ENCODE measurements around the gene OAS3. TPM values are rescaled to one million over a fixed set of nuclear protein-coding genes. Genes with fewer than 3 reads are reported as not detected.
"Not testable (repeated sequence)": the region's sequence is repeated elsewhere in the genome, so short reads cannot be mapped to it uniquely, and the experiment has no call there.

Gene OAS3
- total RNA-seq, 1 donor from 2014 or later, result 34.7 TPM

- not testable (repeated sequence) for DNase-seq (ENCODE audit: low spot score)
Observed at GRCh38 chr12:112957125-112957524, 18.9 kb downstream of the OAS3 start.

DNA sequence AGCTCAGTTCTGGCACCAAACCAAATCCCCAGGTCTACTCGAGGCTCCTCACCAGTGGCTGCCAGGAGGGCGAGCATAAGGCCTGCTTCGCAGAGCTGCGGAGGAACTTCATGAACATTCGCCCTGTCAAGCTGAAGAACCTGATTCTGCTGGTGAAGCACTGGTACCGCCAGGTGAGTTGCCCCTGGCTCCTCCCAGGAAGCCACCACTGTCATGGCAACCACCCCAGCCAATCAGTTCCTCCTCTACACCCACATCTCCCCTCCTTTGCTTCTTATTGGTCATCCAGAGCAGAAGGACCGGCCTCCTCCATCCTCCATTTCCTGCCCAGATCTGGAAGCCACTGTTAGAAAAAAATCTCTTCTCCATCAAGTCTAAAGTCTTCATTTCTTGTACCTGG, 22.8 kb downstream of the OAS3 start:
- DNase-seq (ENCODE audit: low spot score), result peak; percentile 59

GRCh38 chr12:112961536-112961935, 23.3 kb downstream of the OAS3 start:
- no peak for DNase-seq (ENCODE audit: low spot score)

GRCh38 chr12:112962561-112962960, 24.3 kb downstream of the OAS3 start:
- peak; percentile 60 for DNase-seq (ENCODE audit: low spot score)

DNA sequence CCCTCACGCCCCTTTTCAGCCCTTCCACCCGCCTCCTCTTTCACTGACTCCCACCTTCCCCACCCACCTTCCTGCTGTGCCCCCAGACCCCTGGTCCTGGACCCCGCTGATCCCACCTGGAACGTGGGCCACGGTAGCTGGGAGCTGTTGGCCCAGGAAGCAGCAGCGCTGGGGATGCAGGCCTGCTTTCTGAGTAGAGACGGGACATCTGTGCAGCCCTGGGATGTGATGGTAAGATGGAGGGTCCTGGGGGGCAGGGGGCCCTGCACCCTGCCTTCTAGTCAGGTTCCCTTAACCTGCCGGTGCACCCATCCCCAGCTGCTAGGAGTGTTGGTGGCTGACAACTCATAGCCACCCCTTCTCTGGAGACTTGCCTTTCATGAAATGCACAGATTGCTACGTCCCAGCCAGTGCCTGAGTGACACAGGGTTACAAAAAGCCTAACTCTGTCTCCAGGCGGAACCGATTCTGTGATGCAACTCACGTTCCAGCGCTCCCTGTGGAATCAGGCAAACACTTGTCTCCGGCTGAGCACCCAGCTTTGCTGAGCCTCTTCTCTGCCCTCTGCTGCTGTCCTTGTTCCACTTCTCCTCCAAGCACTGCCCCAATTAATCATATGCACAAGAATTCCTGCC, 25.1 kb downstream of the OAS3 start:
- peak; percentile 57 for DNase-seq (ENCODE audit: low spot score)

GRCh38 chr12:112964067-112964670, 25.9 kb downstream of the OAS3 start:
- DNase-seq (ENCODE audit: low spot score), result peak; percentile 43

- DNase-seq (ENCODE audit: low spot score), result peak; percentile 73
Observed at GRCh38 chr12:112964915-112965314, 26.6 kb downstream of the OAS3 start.

GRCh38 chr12:112965643-112966042, 27.4 kb downstream of the OAS3 start:
- DNase-seq (ENCODE audit: low spot score), result peak; percentile 71

DNA sequence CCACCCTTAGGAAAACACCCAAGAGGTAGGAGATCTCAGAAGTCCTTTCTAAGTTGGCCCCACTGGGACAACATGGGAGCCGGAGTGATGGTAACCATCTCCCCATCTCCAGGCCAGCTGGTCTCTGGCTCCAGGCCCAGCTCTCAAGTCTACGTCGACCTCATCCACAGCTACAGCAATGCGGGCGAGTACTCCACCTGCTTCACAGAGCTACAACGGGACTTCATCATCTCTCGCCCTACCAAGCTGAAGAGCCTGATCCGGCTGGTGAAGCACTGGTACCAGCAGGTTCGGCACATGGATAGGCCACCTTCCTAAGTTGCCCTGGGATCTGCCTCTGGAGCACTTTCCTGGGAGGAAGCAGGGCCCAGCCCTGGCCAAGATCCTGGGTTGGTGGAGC, 29.0 kb downstream of the OAS3 start:
- peak; percentile 77 for DNase-seq (ENCODE audit: low spot score)

GRCh38 chr12:112967858-112968257, 29.6 kb downstream of the OAS3 start:
- DNase-seq (ENCODE audit: low spot score), result peak; percentile 73

GRCh38 chr12:112969547-112970306, 31.5 kb downstream of the OAS3 start:
- peak; percentile 60 for DNase-seq (ENCODE audit: low spot score)

- DNase-seq (ENCODE audit: low spot score), result no peak
Observed at GRCh38 chr12:112970391-112970790, 32.1 kb downstream of the OAS3 start.

- no peak for DNase-seq (ENCODE audit: low spot score)
Observed at GRCh38 chr12:112971248-112971647, 33.0 kb downstream of the OAS3 start.

- DNase-seq (ENCODE audit: low spot score), result no peak
Observed at GRCh38 chr12:112973011-112973735, 34.9 kb downstream of the OAS3 start.

- DNase-seq (ENCODE audit: low spot score), result no peak
Observed at GRCh38 chr12:112973818-112974231, 35.6 kb downstream of the OAS3 start.

DNA sequence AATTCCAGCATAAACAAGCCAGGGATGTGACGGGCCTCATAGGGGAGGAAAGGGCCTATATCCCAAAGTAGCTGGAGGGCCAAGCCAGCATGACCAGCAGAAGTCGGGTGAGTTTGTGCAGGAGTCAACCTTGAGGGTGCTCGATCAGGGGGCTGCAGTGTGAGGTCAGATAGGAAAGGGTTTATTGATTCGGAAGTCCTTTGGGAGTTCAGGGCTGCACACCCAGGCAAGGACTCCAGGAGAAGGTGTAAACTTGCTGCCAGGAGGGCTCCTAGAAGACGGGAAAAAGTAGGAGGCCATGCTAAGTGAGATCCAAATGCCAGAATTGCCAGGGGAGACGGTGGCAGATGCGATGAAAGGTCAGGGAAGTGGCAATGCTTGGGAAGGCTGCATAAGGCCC, 36.6 kb downstream of the OAS3 start:
- no peak for DNase-seq (ENCODE audit: low spot score)

DNA sequence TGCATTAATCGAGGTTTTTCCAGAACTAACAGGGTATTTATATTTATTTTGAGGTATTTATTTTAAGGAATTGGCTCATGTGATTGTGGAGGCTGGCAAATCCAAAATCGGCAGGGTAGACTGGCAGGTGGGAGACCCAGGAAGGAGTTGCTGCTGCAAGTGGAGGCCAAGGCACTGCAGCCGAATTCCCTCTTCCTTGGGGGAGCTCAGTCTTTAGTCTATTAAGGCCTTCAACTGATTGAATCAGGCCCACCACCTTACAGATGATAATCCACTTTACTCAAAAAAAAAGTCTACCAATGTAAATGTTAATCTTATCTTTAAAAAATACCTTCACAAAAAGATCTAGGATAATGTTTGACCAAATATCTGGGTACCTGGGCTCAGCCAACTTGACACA, 38.9 kb downstream of the OAS3 start:
- no peak for DNase-seq (ENCODE audit: low spot score)

- DNase-seq (ENCODE audit: low spot score), result no peak
Observed at GRCh38 chr12:112977641-112978040, 39.4 kb downstream of the OAS3 start.

GRCh38 chr12:112978163-112979040, 40.1 kb downstream of the OAS3 start, which contains the start of gene OAS2:
OAS2 (plus strand) TSS chr12:112978519; CDS start chr12:112978609, 90 bp downstream.
- no peak for DNase-seq (ENCODE audit: low spot score)

DNA sequence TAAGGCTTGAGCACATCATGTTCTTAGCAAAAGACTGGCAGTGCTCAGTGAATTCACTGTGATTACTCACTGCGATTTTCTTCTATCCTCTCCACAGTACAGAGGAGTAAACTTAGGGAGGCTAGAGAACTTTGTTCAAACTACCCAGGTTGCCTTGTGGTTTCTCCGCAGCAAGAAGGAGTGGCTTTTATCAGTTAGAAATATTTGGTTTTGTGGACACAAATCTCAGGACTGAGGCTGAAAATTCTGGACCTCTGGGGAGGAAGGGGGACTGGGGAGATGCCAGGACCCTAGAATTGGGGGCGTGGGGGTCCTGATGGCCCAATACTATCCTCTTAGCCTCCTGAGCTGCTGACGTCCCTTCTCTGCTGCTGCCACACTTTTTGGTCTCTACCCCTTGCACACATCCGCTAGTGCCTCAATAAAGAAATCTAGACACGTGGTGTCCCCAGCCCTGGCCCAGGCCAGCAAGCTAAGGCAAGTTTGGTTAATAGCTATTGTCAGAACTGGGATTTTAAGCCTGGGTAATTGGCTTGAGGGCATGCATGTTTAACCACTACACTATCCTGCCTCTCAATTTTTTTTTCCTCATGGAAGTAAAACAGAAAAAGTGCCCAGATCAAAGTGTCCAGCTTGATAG, 40.9 kb downstream of the OAS3 start:
- DNase-seq (ENCODE audit: low spot score), result no peak
